Measurements from ENCODE around the gene LMAN1L.
A peak's percentile ranks its signal among the peaks of the same experiment; 100 is the strongest.

The LMAN1L gene

GRCh38 chr15:74792227-74793016 lies 20.2 kb upstream of the LMAN1L start:
- DNase-seq (ENCODE audit: insufficient read length, low spot score) = no peak
- TF ChIP-seq TAF1 (IDR thresholded peaks at IDR 0.05; ENCODE audit: low read depth, low read length) (no peak), POU2F2 (IDR thresholded peaks at IDR 0.05; ENCODE audit: low read depth, low read length) (0 out of 2 replicates have a peak, but pooled peaks have one; percentile 10), PAX5 (IDR thresholded peaks at IDR 0.05; ENCODE audit: insufficient read depth, low read length, severe bottlenecking) (no peak)
- peak; percentile 72 for FAIRE-seq

GRCh38 chr15:74793135-74794028 lies 19.3 kb upstream of the LMAN1L start:
- TF ChIP-seq TAF1 (IDR thresholded peaks at IDR 0.05; ENCODE audit: low read depth, low read length) = no peak
- no peak for TF ChIP-seq POLR2AphosphoS5 (IDR thresholded peaks at IDR 0.05; ENCODE audit: low read depth, low read length)
- TF ChIP-seq POLR2A (IDR thresholded peaks at IDR 0.05; ENCODE audit: low read depth, low read length) = no peak
- no peak for TF ChIP-seq SPI1 (IDR thresholded peaks at IDR 0.05; ENCODE audit: low read depth, low read length)
- FAIRE-seq (no peak), DNase-seq (ENCODE audit: insufficient read length, low spot score) (no peak)

GRCh38 chr15:74794248-74794969 lies 18.2 kb upstream of the LMAN1L start:
- no peak for TF ChIP-seq TAF1 (IDR thresholded peaks at IDR 0.05; ENCODE audit: low read depth, low read length)
- TF ChIP-seq POU2F2 (IDR thresholded peaks at IDR 0.05; ENCODE audit: low read depth, low read length) = no peak
- TF ChIP-seq POLR2A (IDR thresholded peaks at IDR 0.05; ENCODE audit: low read depth, low read length) = no peak
- TF ChIP-seq POLR2AphosphoS5 (IDR thresholded peaks at IDR 0.05; ENCODE audit: low read depth, low read length) = no peak
- TF ChIP-seq SPI1 (IDR thresholded peaks at IDR 0.05; ENCODE audit: low read depth, low read length) = no peak
- no peak for TF ChIP-seq PAX5 (IDR thresholded peaks at IDR 0.05; ENCODE audit: insufficient read depth, low read length, severe bottlenecking)
- no peak for DNase-seq (ENCODE audit: insufficient read length, low spot score)
- no peak for FAIRE-seq

GRCh38 chr15:74794970-74795349 lies 17.7 kb upstream of the LMAN1L start:
- DNase-seq (ENCODE audit: insufficient read length, low spot score) (no peak), FAIRE-seq (no peak)
- TF ChIP-seq PAX5 (IDR thresholded peaks at IDR 0.05; ENCODE audit: insufficient read depth, low read length, severe bottlenecking) (no peak), POLR2A (IDR thresholded peaks at IDR 0.05; ENCODE audit: low read depth, low read length) (no peak), TAF1 (IDR thresholded peaks at IDR 0.05; ENCODE audit: low read depth, low read length) (no peak), POU2F2 (IDR thresholded peaks at IDR 0.05; ENCODE audit: low read depth, low read length) (no peak), POLR2AphosphoS5 (IDR thresholded peaks at IDR 0.05; ENCODE audit: low read depth, low read length) (no peak), SPI1 (IDR thresholded peaks at IDR 0.05; ENCODE audit: low read depth, low read length) (no peak)

- FAIRE-seq = no peak
- TF ChIP-seq PAX5 (IDR thresholded peaks at IDR 0.05; ENCODE audit: insufficient read depth, low read length, severe bottlenecking) (no peak), POLR2AphosphoS5 (IDR thresholded peaks at IDR 0.05; ENCODE audit: low read depth, low read length) (no peak), SPI1 (IDR thresholded peaks at IDR 0.05; ENCODE audit: low read depth, low read length) (no peak), POLR2A (IDR thresholded peaks at IDR 0.05; ENCODE audit: low read depth, low read length) (no peak)
- DNase-seq (ENCODE audit: insufficient read length, low spot score) = no peak
Observed at GRCh38 chr15:74795966-74796625, 16.5 kb upstream of the LMAN1L start.

- peak; percentile 94 for FAIRE-seq
Observed at GRCh38 chr15:74798388-74799254, 14.0 kb upstream of the LMAN1L start.

GRCh38 chr15:74799255-74799855 lies 13.3 kb upstream of the LMAN1L start:
- DNase-seq (ENCODE audit: insufficient read length, low spot score) = no peak
- FAIRE-seq = peak; percentile 76
- TF ChIP-seq POU2F2 (IDR thresholded peaks at IDR 0.05; ENCODE audit: low read depth, low read length) (no peak), TAF1 (IDR thresholded peaks at IDR 0.05; ENCODE audit: low read depth, low read length) (no peak), POLR2A (IDR thresholded peaks at IDR 0.05; ENCODE audit: low read depth, low read length) (no peak; the same call in 1 of the 2 replicates), POLR2AphosphoS5 (IDR thresholded peaks at IDR 0.05; ENCODE audit: low read depth, low read length) (no peak), PAX5 (IDR thresholded peaks at IDR 0.05; ENCODE audit: insufficient read depth, low read length, severe bottlenecking) (no peak), SPI1 (IDR thresholded peaks at IDR 0.05; ENCODE audit: low read depth, low read length) (no peak)

More at GRCh38 chr15:74798388-74799254, 14.0 kb upstream of the LMAN1L start:
- no peak for TF ChIP-seq SPI1 (IDR thresholded peaks at IDR 0.05; ENCODE audit: low read depth, low read length)
- TF ChIP-seq POU2F2 (IDR thresholded peaks at IDR 0.05; ENCODE audit: low read depth, low read length) = peak; percentile 64; the same call in 1 of the 2 replicates
- TF ChIP-seq POLR2AphosphoS5 (IDR thresholded peaks at IDR 0.05; ENCODE audit: low read depth, low read length) = no peak
- TF ChIP-seq TAF1 (IDR thresholded peaks at IDR 0.05; ENCODE audit: low read depth, low read length) = no peak
- no peak for TF ChIP-seq POLR2A (IDR thresholded peaks at IDR 0.05; ENCODE audit: low read depth, low read length)
- TF ChIP-seq PAX5 (IDR thresholded peaks at IDR 0.05; ENCODE audit: insufficient read depth, low read length, severe bottlenecking) = no peak
- peak; percentile 66 for DNase-seq (ENCODE audit: insufficient read length, low spot score)

Data from GM12891 (cell line).